SK-N-MC (cell line): Measurements from ENCODE around the gene CYP4V2.

Experiments
- EZH2 ChIP-seq: fragments of 200-600 bp; sonication (generic); IDR thresholded peaks from one replicate; pipeline ENCODE4 v1.6.1; 2017; ENCODE audit warnings: antibody characterized with exemption
- FOXP2 ChIP-seq: optimal IDR thresholded peaks from 2 replicates; pipeline ENCODE3; 2011; ENCODE audit warnings: mild to moderate bottlenecking, moderate library complexity; ENCODE audit not compliant: insufficient read depth; ENCODE audit errors: extremely low read length, control extremely low read depth
- POLR2AphosphoS5 ChIP-seq: IDR thresholded peaks from 2 replicates; pipeline ENCODE4 v1.6.1; 2012; ENCODE audit warnings: mild to moderate bottlenecking, low read depth, low read length, borderline replicate concordance

DNA sequence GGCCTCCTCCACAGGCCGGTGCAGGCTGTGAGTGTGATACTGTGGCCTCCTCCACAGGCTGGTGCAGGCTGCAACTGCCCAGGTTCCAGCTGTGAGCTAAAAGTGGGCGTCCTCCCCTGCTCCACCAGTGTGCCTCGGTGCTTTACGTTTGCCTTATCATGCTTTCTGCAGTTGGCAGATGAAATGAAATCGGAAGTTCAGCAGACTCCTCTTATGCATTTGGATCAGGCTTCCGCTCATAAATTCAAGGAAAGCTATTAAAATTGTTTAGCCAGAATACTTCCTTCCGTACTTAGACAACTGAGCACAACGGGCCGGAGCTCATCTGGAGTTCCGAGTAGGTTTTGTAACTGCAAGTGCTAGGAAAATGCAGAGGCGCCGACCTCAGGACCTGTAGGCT, 12.0 kb downstream of the CYP4V2 start:
- TF ChIP-seq POLR2AphosphoS5, result no peak
- TF ChIP-seq EZH2, result no peak
- no peak for TF ChIP-seq FOXP2
